B cell (primary cell): Measurements from ENCODE around the gene MRPL53. TPM values are rescaled to one million over a fixed set of nuclear protein-coding genes. Genes with fewer than 3 reads are reported as not detected.

Source experiments
- ATAC-seq: fragments of 200-7000 bp; cut with Tn5 transposase; one replicate; pipeline ENCODE4 v1.10.0; 2021; ENCODE audit warnings: low read depth, mild to moderate bottlenecking, moderate number of reproducible peaks, moderate library complexity
- CTCF ChIA-PET: fragments of 350-600 bp; sonication (Branson Sonifier 250); formaldehyde crosslinking; loops from one replicate; lab custom pipeline; 2021; ENCODE audit warnings: antibody characterized with exemption, inconsistent platforms; lab: Charles Lee
- POLR2A ChIA-PET: fragments of 350-600 bp; sonication (Branson Sonifier 250); formaldehyde crosslinking; loops from one replicate; lab custom pipeline; 2021; ENCODE audit warnings: antibody characterized with exemption; lab: Charles Lee
- DNase-seq: peaks from one replicate; pipeline ENCODE4 v3.0.0; 2013
- H2AFZ ChIP-seq: 2 replicates; pipeline ENCODE4 v1.6.1; 2012; ENCODE audit warnings: mild to moderate bottlenecking, low read depth, low read length; ENCODE audit not compliant: insufficient read depth, poor library complexity, severe bottlenecking
- H3K27ac ChIP-seq, 2 donors: 1 replicate in 1 of 2; 2 replicates in 1 of 2; pipeline ENCODE4 v1.5.1; 2012 to 2013; ENCODE audit warnings: low read length in 2 of 2, mild to moderate bottlenecking in 2 of 2, moderate library complexity in 1 of 2
- H3K27me3 ChIP-seq, 4 experiments: fragments of 200-600 bp in 1 of 4; sonication (generic) in 1 of 4; replicated peaks in 1 of 4; 1 replicate in 2 of 4; 2 replicates in 2 of 4; pipeline versions ENCODE4 v1.6.1 to v1.7.0; 2013 to 2016; ENCODE audit warnings: low read length in 3 of 4, mild to moderate bottlenecking in 2 of 4, mixed read lengths in 1 of 4, moderate library complexity in 1 of 4; ENCODE audit not compliant: insufficient read depth in 4 of 4, control insufficient read depth in 3 of 4; ENCODE audit errors: control extremely low read depth in 1 of 4
- H3K36me3 ChIP-seq, 2 experiments: replicated peaks in 1 of 2; 1 replicate in 1 of 2; 2 replicates in 1 of 2; pipeline versions ENCODE4 v1.6.1 to v1.7.1; 2013; ENCODE audit warnings: low read length in 1 of 2; ENCODE audit not compliant: insufficient read depth in 2 of 2, control insufficient read depth in 1 of 2; ENCODE audit errors: control extremely low read depth in 1 of 2, extremely low read depth in 1 of 2
- H3K4me1 ChIP-seq, 2 donors: fragments of 200-600 bp in 1 of 2; sonication (generic) in 1 of 2; 1 replicate in 1 of 2; 2 replicates in 1 of 2; pipeline versions ENCODE4 v1.5.1 to v1.6.1; 2013 to 2017; ENCODE audit warnings: low read length in 2 of 2; ENCODE audit not compliant: control insufficient read depth in 2 of 2, insufficient read depth in 2 of 2
- H3K4me2 ChIP-seq: replicated peaks from 2 replicates; pipeline ENCODE3; 2012; ENCODE audit warnings: mild to moderate bottlenecking, low read depth, low read length; ENCODE audit not compliant: poor library complexity, severe bottlenecking
- H3K4me3 ChIP-seq, 5 experiments: fragments of 200-600 bp in 1 of 5; sonication (generic) in 1 of 5; 1 replicate in 3 of 5; 2 replicates in 2 of 5; pipeline versions ENCODE4 v1.5.1 to v1.7.0; 2011 to 2016; ENCODE audit warnings: low read length in 4 of 5, mild to moderate bottlenecking in 4 of 5, low read depth in 2 of 5, control low read depth in 1 of 5, moderate library complexity in 1 of 5; ENCODE audit not compliant: insufficient read depth in 1 of 5; ENCODE audit errors: control extremely low read depth in 1 of 5, extremely low read depth in 1 of 5
- H3K79me2 ChIP-seq: fragments of 200-600 bp; sonication (generic); one replicate; pipeline ENCODE4 v1.6.0; 2016; ENCODE audit warnings: low read length; ENCODE audit not compliant: control insufficient read depth, insufficient read depth
- H3K9ac ChIP-seq: fragments of 200-600 bp; sonication (generic); 2 replicates; pipeline ENCODE4 v1.6.1; 2017; ENCODE audit warnings: mild to moderate bottlenecking, low read length, moderate library complexity
- H3K9me3 ChIP-seq, 3 donors: one replicate each; pipeline versions ENCODE4 v1.6.1 to v1.7.1; 2013; ENCODE audit warnings: low read length in 2 of 3; ENCODE audit not compliant: control insufficient read depth in 2 of 3, insufficient read depth in 1 of 3; ENCODE audit errors: control extremely low read depth in 1 of 3
- H4K20me1 ChIP-seq: 2 replicates; pipeline ENCODE4 v1.6.0; 2012; ENCODE audit warnings: mild to moderate bottlenecking, low read length; ENCODE audit not compliant: insufficient read depth, control insufficient read depth, poor library complexity, severe bottlenecking
- H3K27ac Mint-ChIP-seq: one replicate; pipeline ENCODE4 v1.8.0; 2021; ENCODE audit warnings: mixed read lengths
- H3K27me3 Mint-ChIP-seq: one replicate; pipeline ENCODE4 v1.8.0; 2021; ENCODE audit warnings: mixed read lengths
- H3K4me1 Mint-ChIP-seq: one replicate; pipeline ENCODE4 v1.8.0; 2021; ENCODE audit warnings: mixed read lengths
- H3K4me3 Mint-ChIP-seq: one replicate; pipeline ENCODE4 v1.8.0; 2021; ENCODE audit warnings: mixed read lengths
- H3K9me3 Mint-ChIP-seq: one replicate; pipeline ENCODE4 v1.8.0; 2022; ENCODE audit warnings: mixed read lengths; ENCODE audit not compliant: insufficient read depth
- CTCF ChIP-seq: fragments of 200-600 bp; IDR thresholded peaks from one replicate; pipeline ENCODE4 v1.8.0; 2022; ENCODE audit warnings: antibody characterized with exemption, mild to moderate bottlenecking
- EZH2 ChIP-seq: IDR thresholded peaks from 2 replicates; pipeline ENCODE4 v1.6.1; 2012; ENCODE audit warnings: borderline replicate concordance, low read depth, mild to moderate bottlenecking, moderate library complexity, low read length; ENCODE audit not compliant: insufficient read depth, poor library complexity, severe bottlenecking
- WGBS: methylation state at CpG from one replicate; pipeline ENCODE4 v1.1.5; 2013; ENCODE audit warnings: missing lambda C conversion rate; ENCODE audit not compliant: insufficient coverage; 5-methylcytosine and 5-hydroxymethylcytosine counted together
- intact Hi-C: fragments of 100-400 bp; cut with micrococcal nuclease; formaldehyde crosslinking; loops from one replicate; pipeline ENCODE4 v1.10.0; 2022
- polyA plus RNA-seq: library from polyadenylated mRNA; depleted of rRNA; stranded (reverse); fragments of >200 nt; gene quantifications from 2 replicates; pipeline ENCODE4 v1.2.3, GENCODE V29; 2012
- total RNA-seq, 2 donors: library from RNA; stranded (reverse); fragments of 120-200 nt in 1 of 2; gene quantifications; 1 replicate in 1 of 2; 2 replicates in 1 of 2; pipeline versions ENCODE4 v1.2.3 to v1.2.4, GENCODE V29; 2013 to 2022

The MRPL53 gene
- total and polyA plus RNA-seq, 2 donors (not counting 1 experiment from before 2014, with no cell fraction given) = 59.3 to 70.0 TPM

- ATAC-seq (no peak), DNase-seq (no peak)
- H3K4me3 Mint-ChIP-seq = peak overlapping the region; percentile 94
- no peaks in the 10 kb centered on the region for H3K27me3 Mint-ChIP-seq
- H3K4me2 ChIP-seq = peak overlapping the region; percentile 96
- ChIA-PET CTCF (interaction anchor here (0.5 to 5.7 kb wide), 7 partner anchors 8 to 378 kb away, joined by 3 to 54 read pairs (median 3); partner anchors contain the start of genes CCDC142, MRPL53 and TTC31), POLR2A (interaction anchor here (0.5 to 6.0 kb wide), 11 partner anchors 8 to 281 kb away, joined by 3 to 63 read pairs (median 4); partner anchors contain the start of genes AUP1, C2orf81, CCDC142 and HTRA2)
- intact Hi-C loops = loop anchor here (1.0 to 5.0 kb wide), 7 partner anchors 13 to 282 kb away; partner anchors contain the start of genes AUP1, C2orf81, DOK1 and HTRA2
- H3K4me1 Mint-ChIP-seq = peaks cover 58% of the 10 kb centered on the region
- H3K27ac ChIP-seq = peak overlapping the region; percentile 52 to 97
- no peaks in the 10 kb centered on the region for H3K9me3 Mint-ChIP-seq
- no peaks in the 10 kb centered on the region for H3K27me3 ChIP-seq
- H3K9me3 ChIP-seq = no peaks in the 10 kb centered on the region
- 18% methylated on average over 4 of the region's 10 CpGs for WGBS
- TF ChIP-seq CTCF (no peak), EZH2 (no peak)
- peak overlapping the region; percentile 73 to 100 (median 85) for H3K4me3 ChIP-seq
- H4K20me1 ChIP-seq = peaks cover 10% of the 10 kb centered on the region
- peaks cover 33 to 42% of the 10 kb centered on the region in 2 donors for H3K4me1 ChIP-seq
- H3K27ac Mint-ChIP-seq = peak overlapping the region; percentile 99
- H3K9ac ChIP-seq = peak overlapping the region; percentile 97
- H2AFZ ChIP-seq = peak overlapping the region; percentile 71
- H3K79me2 ChIP-seq = peaks cover 34% of the 10 kb centered on the region
- H3K36me3 ChIP-seq = peaks cover 0 to 24% of the 10 kb centered on the region in 2 experiments
These were observed 13.5 kb downstream of the MRPL53 start for GRCh38 chr2:74458938-74459363.
